GM21576 (cell line): ENCODE results near the gene SYN1.
"Not testable (repeated sequence)": the region's sequence is repeated elsewhere in the genome, so short reads cannot be mapped to it uniquely, and the experiment has no call there.

ENCODE experiments used
- ATAC-seq: cut with Tn5 transposase; IDR thresholded peaks from one replicate; pipeline ENCODE4 v1.9.1; 2021; ENCODE audit warnings: mild to moderate bottlenecking, moderate library complexity; ENCODE audit not compliant: unreplicated experiment

SYN1 gene

DNA sequence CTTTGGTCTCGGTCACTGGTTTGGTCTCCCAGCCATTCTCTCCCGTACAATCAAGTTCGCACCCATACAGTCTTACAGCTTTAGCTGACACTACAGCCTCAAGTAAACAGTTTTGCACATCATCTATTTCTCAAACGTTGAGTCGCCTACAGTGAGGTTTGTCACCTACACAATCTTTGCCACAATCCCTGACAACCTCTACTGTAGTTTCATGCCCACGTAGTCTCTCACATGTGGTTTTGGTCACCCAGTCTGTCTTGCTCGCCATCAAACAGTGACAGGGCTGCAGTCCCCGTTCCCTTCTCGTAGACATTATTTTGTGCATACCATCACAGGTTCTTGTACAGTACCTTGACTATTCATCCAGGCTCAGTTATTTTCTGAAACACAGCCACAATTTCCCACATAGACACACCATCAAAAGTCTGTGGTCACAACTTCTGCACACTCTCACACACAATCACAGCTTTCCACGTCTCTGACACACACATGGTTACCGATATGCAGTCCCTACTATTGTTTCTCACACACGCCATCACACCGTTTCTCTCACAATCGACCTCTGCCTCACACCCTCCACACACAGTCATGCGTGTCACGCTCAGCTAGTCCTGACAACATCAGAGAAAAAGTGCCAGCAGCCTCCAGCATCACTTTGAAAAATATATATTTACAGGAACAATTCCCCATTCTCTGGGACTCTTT is 15.4 kb upstream of the SYN1 start:
- no peak for ATAC-seq

DNA sequence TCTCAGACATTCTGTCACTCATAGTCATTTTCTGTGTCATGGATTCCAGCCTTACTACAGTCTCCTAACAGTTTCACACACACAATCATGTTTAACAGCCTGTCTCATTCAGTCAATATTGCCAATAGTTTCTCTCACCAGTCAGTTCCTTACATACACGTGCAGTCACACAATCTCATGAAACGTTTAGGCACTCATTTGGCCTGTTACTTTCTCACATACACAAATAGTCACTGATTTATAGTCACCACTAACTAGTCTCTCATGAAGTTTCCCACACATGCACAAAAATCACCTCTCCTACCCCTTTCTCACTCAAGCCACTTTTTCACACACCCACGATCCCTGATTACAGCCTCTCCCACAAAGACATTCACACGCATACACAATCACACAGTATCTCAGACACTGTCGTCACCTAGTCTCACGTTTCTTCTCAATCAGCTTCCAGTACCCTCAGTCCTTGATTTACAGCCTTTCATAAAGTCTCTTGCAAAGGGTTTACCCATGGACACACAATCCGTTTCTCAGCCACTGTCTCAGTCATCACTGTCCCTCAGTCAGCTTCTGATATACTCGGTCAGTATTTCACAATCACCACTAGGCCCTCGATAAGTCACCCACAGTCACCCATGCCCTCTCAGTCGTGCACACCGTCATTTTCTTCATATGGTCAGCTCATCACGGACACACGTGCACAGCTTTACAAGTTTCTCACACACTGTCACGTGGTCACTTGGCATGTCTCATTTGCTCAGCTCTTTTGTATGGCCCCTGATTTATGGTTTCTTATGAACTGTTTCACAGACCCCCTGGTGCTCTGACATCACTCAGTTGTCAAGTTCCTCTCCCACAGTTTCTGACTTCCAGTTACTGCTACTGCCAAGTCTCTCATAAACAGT is 14.3 kb upstream of the SYN1 start:
- no peak for ATAC-seq

DNA sequence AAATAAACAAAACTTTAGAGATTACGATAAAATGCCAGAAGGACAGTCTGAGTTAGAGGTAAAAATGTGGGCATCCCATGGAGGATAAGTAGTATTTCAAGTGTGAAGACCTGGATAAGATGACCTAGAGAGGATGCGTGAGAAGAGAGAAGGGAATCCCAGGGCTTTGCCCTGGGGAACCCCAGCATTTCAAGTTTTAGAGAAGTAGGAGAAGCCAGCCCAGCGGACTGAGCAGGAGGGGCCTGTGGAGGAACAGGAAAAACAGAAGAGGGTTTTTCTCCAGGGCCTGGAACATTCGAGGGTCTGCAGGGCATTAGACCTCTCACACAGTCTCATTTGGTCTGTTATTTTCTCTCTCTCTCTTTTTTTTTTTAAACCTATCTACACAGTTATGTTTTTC is 13.0 kb upstream of the SYN1 start:
- ATAC-seq = no peak

DNA sequence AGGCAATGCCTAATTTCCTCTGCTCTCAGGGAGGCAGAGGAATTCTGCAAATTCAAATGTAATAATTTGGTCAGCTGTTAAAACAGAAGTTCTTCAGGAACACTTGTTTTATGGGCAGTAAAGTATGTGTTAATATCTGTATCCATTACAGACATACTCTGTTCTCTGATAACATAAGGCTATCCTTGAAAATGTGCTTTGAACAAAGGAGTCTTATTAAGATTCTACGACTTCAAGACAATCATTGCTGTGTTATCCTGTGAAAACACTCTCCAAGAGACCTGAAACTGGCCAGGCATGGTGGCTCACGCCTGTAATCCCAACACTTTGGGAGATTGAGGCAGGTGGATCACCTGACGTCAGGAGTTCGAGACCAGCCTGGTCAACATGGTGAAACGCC is 12.0 kb upstream of the SYN1 start:
- no peak for ATAC-seq

DNA sequence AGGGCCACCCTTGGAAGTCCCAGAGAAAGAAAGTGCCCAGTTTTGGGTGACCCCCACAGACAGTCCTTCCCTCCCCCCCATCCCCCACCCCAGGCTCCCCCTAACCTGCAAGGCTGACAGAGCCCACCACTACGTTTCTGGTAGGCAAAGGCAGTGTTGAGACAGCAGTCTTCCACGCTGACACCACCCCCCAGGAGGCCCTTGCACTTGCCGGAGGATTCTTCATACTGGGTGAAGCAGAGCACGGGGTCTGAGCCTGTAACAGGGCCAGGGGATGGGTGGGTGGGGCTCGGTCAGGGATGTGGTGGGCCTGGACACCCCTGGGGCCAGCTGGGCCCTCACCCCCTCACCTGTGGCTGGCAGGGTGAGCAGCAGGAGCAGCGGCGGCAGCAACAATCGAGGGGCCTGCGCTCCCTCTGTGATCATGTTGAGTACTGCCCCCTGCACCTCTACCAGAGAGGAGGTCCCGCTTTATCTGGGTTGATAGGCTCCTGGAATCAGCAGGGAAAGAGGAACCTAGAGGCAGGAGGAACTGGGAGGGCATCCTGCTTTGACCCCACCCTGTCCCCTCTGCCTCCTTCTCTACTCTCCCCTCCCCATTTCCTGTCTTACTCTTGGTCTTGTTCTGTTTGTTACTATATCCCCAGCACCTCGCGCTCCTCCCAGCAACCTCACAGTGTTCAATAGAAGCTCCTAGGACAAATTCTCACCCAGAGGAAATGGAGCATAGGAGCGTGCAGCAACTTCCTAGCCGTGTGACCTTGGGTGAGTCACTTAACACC is 10.0 kb upstream of the SYN1 start, which contains the start of gene CFP:
Gene CFP, minus strand, starts transcription at position 512 of the 782 bp plus-strand sequence. Its CDS starts 86 bp downstream, at position 426.
- no peak for ATAC-seq

DNA sequence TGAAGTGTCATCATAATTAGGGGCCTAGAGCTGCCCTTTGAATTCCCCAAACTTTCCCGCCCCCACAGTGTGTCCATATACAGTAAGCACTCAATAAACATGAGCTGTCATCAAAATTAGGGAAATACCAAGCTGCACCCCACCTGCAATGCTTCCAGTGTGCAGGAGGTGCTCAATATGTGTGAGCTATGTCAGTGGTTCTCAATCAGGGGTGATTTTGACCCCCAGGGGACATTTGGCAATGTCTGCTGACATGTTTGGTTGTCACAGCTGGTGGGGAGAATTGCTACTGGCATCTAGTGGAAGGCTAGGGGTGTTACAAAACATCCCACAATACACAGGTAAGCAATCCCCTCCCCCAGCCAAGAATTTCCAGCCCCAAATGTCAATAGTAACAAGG is 9.3 kb upstream of the SYN1 start:
- no peak for ATAC-seq

DNA sequence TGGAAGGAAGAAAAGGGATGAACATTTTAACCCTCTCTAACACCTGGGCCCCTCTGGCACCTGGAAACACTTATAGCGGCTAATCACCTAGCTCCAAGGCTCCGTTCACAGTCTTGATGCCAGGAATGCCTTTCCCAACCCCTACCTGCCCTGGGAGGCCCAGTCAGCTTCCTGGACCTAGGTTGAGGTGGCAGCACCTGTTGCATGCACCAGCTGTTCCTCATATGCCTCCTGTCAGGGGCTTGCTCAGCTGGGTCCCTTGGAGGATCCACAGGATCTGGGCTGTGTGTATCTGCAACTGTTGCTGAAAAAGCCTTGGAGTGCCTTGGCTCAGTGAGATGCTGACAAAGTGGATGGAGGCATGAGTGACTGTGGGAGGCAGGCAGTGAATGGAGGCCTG is 5.7 kb upstream of the SYN1 start:
- no peak for ATAC-seq

DNA sequence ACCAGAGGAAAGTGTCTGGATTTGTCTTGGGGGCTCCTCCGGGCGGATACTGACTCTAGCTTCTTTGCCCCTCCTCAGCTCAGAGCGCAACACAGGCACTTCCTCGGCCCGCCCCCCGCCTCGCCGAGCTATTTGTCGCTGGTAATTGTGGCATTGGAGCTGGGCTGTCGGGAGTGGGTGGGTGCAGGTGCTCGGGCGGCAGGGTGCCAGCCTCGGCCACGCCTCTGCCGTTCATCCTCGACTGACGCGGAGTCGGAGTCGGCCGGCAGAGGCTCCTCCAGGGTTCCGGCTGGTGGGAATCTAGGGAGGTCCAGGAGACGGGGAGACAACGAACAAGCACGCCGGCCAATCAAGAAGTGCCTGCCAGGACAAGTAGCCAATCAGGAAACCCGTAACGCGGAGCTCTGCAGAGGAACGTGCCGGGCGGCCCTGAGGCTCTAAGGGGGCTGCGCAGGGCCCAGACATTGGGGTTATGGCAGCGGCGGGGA is 3.9 kb upstream of the SYN1 start:
- no peak for ATAC-seq

DNA sequence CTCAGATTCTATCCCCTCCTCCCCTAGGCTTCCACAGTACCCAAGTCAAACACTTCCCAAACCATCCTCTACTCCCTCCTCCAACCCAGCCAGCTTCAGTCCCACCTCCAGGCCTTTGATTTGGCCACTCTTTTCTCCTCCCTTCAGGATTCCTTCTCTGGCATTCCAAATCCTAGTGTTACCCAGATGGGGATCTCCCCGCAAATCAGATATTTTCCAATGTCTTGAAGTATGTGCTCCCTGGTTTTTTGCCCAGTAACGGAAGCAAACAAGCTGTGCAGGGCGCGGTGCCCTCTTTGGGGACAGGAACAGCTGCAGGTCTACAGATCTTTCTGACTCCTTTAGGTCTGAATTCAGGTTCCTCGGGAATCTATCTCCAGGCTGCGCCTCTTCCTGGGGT is 2.2 kb upstream of the SYN1 start:
- no peak for ATAC-seq

DNA sequence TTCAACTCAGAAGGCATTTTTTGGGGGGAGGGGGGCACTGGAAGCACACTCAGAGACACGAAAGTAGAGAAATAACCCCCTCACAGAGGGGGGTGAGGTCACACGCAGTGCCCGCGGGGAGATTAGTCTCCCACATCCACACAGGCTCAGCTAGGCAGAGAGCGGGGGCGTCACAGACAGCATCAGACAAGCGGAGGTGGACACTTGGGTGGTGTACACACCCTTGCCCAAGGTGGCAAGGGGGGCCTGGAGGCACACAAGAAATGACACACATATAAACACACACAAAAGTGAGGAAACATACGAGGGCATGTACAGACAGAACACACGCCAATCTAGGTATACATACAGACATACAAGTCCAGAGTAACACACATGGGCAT is 637 bp upstream of the SYN1 start:
- no peak for ATAC-seq

DNA sequence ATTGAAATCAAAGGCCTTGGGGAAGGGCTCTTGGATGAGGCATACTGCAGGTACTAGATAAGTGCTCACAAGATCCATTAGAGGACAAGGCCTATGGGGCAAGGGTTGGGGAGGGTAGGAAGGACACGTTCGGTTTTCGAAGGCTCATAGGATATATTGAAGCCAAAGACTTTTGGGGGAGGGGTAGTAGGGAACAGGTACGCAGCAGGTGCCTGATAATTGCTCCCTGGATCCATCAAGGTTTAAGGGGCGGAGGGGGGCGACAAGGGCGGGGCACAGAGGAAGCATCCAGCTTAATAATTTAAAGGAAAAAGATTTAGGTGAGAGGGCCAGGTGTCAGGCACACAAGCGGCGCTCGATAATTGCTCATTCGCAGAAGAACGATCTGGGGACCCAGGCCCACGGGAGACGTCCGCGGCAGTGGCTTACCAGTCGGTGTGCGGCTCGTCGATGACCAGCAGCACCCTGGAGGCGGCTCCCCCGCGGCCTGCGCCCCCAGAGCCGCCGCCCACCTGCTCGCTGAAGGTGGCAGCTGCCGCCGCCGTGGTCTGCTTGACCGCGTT is 653 bp downstream of the SYN1 start:
- ATAC-seq = no peak

DNA sequence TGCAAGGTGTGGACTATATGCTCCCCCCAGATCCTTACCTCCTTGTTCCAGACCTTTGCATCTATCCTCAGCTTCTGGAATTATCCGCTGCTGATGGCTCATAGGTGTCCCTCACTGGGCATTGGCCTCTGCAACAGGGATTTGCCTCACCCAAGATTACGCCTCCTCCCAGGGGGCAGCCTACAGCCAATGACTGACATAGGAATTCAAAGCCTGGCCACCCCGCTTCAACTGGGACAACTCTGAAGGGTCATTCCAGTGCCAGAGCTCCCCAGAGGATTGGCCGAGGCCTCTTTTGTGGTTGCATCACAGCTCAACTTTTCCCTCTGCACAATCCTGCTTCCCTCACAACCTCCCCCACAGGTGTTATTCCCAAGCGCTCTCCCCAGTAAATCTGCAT is 5.0 kb downstream of the SYN1 start:
- ATAC-seq = no peak

DNA sequence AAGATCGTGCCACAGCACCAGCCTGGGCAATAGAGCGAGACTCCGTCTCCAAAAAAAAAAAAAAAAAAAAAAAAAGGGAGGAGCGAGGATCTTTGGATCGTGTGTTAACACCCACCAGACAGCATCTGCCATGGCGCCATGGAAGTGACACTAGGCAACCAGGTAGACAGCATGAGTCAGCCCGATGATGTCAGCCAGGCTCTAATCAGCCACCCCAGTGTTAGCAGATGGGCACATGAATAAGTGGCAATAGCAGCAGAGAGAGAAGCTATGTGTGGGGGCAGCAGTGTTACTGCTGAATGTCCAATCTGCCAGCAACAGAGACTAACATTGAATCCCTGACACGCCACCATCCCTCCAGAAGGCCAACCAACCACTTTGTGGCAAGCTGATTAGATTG is 6.6 kb downstream of the SYN1 start:
- ATAC-seq = no peak

DNA sequence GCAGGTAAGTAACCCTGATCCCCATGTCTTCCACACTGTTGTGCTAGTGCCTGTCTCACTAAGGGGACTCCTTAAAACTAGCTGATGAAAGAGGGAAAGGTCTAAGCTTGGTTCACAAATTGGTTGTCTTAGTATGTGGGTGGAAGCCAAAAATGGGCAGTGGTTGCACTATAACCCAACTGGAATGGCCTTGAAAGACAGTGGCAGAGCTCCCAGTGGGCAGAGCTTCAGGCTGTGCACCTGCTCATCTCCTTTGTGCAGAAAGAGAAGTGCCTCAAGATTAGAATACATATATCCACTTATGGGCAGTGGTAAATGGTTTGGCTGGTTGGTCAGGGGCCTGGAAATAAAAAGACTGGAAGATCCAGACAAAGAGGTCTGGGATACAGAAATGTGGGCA is 7.2 kb downstream of the SYN1 start:
- no peak for ATAC-seq

DNA sequence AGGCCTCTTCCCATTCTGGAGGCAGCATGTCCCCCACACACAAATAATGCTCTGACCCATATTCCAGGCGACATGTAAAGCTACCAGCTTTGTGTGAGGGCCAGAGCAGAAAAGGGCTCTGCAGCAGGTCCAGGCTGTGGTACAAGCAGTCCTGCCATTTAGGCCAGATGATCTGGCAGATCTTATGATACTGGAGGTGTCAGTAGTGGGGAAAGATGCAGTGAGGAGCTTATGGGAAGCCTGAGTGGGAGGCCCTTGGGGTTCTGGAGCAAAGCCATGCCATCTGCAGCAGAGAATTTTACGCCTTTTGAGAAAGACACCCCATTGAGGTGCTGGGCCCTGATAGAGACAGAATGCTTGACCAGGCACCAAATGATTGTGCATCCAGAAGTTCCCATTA is 7.7 kb downstream of the SYN1 start:
- no peak for ATAC-seq

DNA sequence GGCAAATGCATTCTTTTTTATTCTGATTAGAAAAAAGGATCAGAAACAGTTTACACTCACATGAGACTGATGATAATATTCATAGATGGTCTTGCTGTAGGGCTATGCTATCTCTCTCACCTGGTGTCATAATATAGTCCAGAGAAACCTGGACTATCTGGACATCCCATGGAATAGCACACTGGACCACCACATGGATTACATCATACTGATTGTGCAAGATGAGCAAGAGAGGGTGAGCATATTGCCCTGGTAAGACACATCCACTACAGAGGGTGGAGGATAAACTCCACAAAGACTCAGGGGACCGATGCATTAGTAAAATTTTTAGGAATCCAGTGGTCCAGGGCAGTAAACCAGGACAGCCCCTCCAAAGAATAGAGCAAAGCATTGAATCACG is 8.2 kb downstream of the SYN1 start:
- ATAC-seq = no peak

DNA sequence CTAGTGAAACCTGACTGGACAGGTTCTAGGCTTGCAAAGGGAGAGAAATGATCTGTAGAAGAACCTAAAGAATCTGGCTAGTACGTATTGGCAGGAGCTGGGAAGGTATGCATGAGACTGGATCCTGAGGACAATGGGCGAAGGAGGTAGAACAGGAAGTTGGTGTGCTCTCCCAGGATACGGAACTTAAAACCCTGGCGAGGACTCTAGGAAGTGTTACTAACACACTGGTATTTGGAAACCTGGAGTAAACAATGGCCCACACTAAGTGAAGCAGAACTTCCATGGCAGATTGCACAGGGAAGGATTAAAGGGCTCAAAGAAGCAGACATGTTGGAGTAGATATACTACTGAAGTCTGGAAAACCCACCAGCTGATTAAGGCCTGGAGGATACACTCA is 9.1 kb downstream of the SYN1 start:
- no peak for ATAC-seq

DNA sequence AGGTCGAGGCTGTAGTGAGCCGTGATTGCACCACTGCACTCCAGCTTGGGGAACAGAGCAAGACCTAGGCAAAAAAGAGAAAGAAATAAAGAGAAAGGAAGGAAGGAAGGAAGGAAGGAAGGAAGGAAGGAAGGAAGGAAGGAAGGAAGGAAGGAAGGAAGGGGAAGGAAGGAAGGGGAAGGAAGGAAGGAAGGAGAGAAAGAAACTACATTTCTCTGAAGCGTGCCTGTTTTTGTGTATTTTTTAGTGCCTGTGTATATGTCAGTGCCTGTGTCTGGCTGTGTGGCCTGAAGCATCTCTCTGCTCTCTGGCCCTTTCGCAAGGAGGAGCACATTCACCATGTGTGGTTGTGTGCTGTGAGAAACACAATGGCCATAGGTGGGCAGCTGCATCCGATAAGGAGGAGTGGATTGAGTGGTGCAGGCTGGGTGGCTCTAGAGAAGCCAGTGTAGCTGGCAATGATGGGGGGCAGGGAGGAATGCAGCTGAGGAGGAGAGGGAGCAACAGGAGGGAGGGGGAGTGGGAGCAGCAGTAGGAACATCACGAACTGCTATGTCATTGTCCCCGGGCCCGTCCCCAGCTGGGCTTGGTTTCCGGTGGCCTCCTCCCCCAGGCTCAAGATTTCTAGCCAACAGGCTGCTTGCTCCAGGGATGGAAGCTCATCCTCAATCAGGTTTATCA is 11.4 kb downstream of the SYN1 start:
- no peak for ATAC-seq

DNA sequence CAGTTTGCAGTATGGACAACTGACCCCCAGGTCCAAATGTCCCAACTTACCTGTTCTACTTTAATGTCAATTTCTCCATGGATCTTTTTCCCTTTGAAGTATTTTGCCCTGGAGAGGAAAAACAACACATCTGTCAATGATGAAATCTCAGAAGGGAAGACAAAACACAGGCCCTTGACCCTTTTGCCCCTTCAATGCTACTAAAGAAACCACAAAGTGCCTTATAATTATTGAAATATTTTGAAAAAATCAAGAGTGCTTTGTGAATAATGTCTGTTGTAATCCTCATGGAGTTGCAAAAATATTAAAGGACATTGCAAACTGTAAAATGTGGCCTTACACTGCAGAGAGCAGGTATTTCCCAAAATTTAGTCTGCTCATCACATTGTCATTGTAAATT is 12.6 kb downstream of the SYN1 start:
- no peak for ATAC-seq

DNA sequence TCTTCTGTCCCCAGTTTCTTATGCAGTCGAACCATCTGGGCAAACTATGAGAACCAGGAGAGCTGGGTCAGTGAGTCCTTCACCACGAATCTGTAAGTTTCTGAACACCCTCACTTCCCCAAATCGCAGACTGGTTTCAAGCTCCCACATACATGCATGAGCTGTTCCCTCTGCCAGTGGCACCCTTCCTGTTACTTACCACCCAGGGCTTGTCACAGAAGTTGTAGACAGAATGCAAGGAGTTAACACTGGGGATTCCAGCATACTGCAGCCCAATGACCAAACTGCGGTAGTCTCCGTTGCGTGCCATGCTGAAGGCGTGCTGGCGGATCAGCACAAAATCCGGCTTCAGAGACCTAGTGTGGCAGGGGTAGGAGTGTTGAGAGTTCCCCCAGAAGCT is 14.6 kb downstream of the SYN1 start:
- no peak for ATAC-seq

DNA sequence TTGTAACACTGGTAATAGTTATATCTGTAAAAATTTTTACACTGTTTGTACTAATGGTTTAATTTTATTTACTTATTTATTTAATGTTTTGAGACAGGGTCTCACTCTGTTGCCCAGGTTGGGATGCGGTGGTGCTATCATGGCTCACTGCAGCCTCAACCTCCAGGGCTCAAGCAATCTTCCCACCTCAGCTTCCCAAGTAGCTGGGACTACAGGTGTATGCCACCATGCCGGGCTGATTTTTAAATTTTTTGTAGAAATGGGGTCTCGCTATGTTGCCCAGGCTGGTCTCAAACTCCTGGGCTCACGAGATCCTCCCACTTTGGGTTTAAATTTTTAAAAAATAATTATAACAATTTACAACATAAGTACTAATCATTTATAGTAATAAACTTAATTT is 16.5 kb downstream of the SYN1 start:
- not testable (repeated sequence) for ATAC-seq
